NCI-H1105 (cell line): ENCODE data around the gene TLE7.

ENCODE experiments used
- DNase-seq: peaks from one replicate; lab custom pipeline; 2025; lab: John Stamatoyannopoulos, UW

The TLE7 gene

DNA sequence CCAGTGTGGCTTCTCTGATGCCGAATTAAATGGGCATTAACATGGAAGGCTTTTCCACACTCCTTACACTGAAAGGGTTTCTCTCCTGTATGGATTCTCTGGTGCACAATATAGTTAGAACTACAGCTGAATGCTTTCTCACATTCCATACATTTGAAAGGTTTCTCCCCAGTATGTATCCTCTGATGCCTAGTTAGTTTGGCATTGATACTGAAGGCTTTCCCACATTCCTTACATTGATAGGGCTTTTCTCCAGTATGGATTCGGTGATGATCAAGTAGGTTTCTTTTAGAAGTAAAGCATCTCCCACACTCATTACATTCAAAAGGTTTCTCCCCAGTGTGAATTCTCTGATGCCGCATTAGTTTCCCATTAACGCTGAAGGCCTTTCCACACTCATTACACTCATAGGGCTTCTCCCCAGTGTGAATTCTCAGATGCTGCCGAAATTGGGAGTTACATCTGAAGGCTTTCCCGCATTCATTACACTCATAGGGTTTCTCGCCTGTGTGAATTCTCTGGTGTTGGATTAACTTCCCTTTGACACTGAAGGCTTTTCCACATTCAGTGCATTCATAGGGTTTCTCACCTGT, 6.5 kb upstream of the TLE7 start:
- no peak for DNase-seq

DNA sequence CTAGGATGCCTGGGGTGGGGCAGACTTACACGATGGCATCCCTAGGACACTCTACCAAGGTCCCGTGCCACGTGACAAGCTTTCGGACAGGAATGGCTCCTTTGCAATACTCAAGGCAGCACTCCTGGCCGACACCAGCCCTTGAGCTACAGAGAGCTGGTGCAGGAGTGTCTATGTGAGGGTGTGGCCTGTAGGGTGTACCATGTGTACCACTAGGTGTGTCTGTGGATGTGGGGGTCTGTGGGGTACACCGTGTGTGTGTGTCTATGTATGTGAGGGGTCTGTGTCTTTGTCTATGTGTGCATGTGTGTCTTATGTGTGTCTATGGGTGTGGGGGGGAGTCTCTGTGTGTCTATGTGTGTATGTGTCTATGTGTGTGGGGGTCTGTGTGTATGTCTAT, 1.9 kb upstream of the TLE7 start:
- DNase-seq, result no peak

DNA sequence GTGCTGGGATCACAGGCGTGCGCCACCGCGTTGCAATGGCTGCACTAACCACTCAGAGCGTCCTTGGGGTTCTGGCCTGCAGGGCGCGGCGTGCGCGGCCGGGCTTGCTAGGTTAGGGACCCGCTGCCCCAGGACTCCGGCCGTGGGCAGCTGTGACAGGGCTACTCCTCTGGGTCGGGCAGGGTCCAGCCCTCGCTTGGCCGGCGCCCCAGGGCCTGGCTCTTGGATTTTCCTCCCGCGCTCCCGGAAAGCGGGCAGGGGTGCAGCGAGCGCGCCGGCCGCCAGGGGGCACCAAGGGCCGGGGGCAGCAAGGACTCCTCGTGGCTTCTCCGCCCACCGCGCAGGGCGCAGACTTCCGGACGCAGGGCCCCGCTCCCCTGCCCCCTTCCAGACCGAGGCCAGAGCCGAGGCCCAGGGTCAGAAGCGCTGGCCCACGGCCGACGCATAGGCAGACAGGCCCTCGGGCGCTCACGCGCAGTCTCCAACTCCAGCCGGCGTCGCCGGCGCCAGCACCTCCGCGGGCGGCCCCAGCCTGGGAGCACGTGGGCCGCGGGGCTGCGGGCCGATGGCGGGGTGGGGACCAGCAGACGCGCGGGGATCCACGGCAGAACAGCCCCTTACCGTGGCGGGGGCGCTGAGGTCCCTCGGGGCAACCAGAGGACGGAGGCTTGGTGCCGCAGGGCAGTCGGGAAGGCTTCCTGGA, 355 bp downstream of the TLE7 start:
- no peak for DNase-seq

DNA sequence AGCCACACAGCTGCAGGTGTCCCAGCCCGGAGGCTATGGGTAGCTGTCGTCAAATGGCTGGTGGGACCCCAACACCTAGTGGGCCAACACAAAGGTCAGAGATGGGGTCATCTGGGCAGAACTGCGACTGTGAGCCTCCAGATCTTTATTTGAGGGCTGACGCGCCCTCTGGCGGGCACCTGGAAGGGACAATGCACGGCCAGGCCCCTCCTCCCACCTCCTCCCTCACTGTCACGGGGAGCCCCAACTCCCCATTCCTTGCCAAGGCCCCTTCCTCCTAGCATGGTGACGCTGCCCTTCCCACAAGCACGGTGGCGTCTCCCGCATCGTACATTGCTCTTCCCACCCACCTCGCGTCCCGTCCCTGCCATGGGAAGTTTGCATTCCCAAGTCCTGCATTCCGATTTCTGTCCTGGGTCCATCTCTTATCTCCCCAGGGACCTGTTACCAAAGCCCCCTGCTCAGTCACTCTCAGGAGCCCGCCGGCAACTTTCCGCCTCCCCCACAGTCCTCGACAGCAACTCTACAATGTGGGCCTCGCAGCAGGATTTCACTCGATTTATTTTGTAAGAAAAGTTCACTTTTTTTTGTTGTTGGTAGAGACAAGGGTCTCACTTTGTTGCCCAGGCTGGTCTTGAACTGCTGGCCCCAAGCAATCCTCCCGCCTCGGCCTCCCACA, 1.0 kb downstream of the TLE7 start:
- no peak for DNase-seq

DNA sequence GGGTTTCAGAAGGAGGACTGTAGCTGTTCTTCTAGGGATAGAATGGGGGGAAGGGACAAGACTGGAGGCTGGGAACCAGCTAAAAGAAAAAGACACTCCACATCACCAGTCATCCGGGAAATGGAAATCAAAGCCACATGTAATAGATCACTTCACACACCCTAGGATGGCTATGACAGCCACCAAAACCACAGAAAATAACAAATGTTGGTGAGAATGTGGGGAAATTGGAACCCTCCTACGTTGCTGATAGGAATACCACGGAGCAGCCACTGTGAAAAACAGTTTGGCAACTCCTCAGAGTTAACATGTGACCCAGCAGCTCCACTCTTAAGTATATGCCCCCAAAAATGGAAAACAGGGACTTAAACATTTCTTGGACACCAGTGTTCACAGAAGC, 2.3 kb downstream of the TLE7 start:
- no peak for DNase-seq

DNA sequence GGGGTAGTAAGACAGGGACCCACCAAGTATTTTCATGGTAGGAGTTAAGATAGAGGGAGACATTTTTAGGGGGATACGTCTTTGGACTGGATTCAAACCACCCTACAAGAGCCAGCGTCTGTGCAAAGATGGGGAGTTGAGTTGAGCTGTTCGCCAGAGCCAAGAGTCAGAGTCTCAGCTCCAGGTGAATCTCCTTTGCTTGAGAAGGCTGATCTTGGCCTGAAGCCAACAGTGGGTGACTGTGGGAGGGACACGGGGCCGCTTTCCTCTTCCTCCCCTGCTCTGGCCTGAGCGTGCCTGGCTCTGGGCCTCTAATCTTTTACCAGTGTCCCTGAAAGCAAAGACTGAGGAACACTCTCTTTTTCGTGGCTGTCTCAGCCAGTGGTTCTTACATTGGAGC, 5.4 kb downstream of the TLE7 start:
- DNase-seq, result no peak

DNA sequence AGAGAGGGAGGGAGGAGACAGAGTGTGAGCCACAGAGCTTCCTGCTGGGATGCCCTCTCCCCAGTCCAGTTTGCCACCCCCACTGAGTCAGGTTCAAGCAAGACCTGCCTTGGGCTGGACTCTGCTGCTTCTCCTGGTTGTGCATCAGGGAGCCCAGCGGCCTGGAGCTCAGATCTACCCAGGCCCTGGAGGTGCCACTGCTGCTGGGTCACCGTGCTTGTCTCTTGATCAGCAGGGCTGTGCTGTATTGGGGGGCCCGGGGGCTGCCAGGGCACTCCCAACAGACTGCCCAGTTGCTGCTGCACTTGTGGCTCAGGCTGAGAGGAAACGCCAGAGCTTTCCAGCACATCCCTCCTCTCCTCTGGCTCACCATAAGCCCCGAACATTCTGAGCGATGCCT, 8.9 kb downstream of the TLE7 start:
- DNase-seq, result no peak

DNA sequence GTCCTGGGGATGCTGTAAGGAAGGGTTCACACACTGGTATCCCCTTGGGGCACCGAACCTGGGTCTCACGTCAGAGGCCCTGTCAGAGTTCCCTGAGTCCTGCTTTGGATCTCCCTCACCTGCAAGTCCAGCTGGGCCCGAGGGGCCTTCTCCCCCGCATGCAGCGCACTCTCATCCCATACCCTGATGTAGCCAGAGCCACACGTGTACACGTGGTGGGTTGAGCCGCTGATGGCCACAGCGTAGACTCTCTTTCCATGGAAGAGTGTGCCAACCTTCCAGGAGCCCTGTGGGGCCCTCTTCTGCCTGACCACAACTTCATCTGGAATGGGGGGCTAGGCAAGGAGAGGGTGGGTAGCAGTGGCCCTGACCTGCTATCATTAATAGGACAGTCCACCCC, 9.9 kb downstream of the TLE7 start:
- DNase-seq, result no peak

DNA sequence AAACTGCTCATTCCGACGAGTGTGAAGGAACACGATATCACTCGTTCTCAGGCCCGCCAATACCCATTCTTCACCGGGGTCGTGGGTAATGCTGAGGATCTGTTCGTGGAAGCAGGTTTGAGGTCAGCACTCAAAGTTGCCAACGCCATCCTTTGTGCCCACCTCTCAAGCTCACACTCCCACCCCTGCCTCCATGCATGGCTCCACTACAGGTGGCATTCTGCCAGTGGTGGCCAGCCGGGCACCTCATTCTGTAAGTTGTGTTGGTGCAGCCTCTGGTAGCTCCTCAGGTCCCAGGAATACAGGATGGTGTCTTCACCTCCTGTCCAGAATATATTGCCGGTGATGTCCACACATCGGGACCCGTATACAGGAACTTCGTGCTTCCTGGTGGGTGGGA, 10.7 kb downstream of the TLE7 start:
- no peak for DNase-seq

DNA sequence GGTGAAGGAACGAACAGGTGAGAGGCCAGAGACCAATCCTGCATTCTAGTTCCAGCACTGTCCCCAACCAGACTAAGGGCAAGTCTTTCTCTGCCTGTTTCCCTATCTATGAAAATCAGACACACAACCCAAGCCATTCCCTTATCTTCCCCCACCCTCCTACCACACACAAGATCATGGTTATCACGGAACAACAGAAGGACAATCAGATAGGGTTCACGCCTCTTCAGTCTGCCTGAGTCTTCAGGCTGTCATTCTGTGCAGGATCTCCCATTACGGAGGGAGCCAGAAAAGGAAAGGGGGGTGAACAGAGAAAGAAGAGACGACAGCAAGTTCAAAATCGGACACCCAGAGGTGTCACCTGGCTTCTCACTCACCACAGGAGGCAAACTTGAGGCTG, 11.1 kb downstream of the TLE7 start:
- DNase-seq, result no peak

DNA sequence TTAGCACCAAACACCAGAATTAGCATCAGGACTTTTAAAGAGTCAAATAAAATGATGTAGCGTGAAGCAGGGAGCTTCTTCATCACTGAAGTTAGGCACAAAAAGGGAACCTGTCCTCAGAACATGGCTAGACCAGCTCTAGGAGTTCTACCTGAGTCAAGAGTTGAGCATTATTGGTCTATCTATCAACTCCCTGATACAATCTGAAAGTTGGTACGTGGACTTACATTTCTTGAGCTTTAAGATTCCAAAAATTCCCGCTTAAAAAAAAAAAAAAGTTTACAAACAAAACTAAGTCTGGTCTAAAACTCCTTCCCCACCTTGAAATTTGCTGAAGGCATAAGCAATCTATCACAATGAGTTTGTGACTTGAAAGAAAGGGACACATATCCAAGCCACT, 12.3 kb downstream of the TLE7 start:
- DNase-seq, result no peak

DNA sequence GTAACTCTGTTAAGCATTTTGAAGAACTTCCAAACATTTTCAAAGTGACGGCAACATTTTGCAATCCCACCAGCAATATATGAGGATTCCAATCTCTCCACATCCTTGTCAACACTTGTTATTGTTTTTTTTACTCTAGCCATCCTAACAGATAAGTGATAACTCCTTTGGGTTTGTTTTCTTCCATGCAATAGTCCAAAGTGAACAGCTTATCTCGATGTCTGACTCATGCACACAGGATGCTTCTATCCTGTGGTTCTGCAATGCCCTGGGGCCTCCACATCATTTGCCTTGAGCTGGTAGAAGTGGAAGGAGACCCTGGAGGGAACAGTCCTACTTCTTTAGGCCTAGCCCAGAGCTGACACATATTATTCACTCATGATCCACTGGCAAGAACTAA, 13.0 kb downstream of the TLE7 start:
- no peak for DNase-seq

DNA sequence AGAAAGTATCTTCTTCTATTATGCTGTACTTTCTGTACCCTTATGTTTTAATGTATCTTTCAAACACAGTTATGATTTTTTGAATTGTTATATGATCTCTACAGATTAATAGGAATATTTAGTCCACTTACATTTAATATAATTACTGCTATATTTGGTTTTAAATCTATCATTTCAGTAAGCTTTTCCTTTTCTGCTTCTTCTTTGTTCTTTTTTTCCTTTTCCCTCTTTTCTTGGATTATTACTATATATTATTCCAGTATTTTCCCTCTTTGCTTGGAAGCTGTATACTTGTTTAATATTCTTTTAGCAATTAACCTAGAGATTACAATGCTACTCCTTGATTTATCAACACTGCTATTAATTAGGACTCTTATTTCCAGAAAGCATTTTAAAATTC, 13.5 kb downstream of the TLE7 start:
- no peak for DNase-seq

DNA sequence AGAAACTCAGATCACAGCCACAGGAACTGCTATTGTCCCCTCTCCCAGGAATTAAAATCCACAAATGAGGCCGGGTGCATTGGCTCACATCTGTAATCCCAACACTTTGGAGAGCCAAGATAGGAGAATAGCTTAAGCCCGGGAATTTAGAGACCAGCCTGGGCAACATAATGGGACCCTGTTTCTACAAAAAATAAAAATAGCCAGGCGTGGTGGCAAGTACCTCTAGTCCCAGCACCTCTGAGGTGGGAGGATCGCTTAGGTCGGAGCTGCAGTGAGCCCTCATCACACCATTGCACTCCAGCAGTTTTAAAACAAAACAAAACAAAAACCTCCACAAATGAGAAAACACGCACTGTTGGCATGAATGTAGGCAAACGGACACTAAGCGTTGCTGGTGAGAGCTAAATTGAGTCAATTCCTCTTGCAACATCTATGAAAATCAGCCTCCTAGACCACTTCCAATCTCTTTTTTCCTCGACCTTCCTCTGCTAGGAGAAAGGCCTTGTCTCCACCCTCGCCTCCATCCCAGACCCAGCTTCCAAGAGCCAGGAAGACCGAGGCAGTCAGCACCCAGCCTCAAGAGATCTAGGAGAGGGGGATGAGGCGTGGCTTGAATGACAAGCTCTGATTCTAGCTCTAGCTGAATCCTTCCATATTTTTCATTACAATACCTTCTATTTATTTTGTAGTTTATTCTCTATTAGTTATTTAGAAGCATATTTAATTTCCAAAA, 14.8 kb downstream of the TLE7 start:
- no peak for DNase-seq

DNA sequence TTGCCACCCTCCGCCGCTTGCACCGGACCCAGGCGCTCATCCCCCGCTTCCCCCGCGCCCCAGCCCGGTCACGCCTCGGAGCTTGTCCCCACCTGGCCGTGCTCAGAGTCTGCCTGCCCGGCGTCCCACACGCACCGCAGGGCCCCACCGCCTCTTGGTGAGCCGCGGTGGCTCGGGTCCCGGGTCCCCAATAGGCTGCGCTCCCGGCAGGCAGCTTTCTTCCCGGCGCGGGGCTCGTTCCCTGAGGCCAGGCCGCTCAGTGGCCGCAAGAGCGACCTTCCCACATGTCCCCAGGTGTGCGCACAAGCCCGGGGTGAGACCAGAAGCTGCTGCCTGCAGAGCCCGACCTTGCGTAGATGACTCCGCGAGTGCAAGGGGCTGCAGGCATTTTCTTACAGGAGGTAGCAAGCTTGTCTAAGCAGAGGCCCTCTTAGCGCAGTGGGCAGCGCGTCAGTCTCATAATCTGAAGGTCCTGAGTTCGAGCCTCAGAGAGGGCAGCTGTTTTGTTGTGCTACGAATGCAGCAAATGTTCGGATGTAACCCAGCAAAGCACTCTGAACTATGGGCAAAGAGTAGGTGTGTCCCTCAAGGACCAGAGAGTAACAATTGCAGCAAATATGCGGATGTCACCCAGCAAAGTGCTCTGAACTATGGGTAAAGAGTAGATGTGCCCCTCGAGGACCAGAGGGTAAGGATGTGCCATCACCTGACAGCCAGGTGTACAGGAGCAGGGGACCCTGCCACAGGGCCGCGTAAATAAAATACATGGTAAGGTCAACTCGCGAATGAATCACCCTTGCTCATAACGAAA, 15.6 kb downstream of the TLE7 start:
- DNase-seq, result no peak

DNA sequence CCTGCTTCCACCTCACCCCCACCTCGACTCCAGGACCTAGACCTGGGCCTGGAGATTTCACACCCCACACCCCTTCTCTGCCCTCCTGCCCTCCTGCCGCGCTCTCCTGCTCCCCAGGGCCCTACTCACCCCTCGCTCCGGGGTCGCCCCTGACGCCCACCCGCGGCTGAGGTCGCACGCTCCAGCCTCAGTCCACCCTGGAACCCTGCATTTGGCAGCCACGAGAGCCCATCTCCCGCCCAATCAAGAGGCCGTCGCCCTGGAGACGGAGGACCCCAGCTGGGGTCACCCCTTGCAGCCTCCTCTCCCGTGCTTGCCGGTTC, 16.1 kb downstream of the TLE7 start:
- no peak for DNase-seq

DNA sequence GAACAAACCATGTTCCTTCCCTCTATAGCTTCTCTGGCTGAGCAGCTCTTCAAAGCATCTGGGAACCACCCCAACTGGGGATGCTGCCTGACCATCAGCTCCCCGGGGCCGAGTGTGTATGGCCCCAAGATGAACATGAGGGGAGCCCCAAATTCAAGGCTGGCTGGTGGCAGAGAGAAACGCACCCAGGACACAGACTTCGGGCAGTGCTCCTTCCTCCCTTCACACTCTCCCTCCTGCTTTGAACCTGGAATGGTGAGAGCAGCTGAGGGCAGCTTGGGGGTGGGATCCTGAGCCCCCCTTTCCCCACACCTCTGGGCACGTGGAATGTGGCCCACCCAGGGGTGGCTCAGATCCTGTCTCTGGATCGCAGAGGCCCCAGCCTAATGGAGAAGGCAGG, 17.2 kb downstream of the TLE7 start:
- no peak for DNase-seq

DNA sequence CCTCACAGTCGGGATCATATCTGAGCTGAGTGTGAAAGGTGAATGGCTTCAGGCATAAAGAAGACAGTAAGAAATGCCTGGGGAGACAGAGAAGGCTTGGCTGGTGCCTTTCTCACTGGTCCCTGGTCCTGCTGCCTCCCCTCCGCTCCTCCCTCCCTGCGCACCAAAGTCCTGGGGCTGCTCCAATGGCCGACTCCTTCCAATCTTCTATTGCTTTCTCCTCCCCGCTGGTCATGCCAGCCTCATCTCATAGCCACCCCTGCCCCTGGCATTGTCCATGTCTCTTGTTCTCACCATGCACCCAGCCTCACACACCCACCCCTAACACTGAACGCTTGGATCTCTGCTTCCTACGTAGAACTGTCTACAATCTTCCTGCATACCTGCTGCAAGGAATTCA, 18.0 kb downstream of the TLE7 start:
- no peak for DNase-seq

DNA sequence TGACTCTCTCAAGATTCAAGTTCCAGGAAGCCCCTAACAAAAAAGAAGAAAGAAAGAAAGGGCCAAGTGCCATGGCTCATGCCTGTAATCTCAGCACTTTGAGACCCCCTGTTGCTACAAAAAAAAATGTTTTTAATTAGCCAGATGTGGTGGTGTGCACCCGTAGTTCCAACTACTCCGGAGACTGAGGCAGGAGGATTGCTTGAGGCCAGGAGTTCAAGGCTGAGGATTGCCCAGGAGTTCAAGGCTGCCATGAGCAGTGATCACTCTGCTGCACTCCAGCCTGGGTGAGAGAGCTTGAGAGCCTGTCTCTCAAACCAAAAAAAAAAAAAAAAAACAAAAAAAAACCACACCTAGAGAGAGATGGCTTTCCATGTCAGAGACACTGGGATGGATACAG, 18.8 kb downstream of the TLE7 start:
- DNase-seq, result no peak

DNA sequence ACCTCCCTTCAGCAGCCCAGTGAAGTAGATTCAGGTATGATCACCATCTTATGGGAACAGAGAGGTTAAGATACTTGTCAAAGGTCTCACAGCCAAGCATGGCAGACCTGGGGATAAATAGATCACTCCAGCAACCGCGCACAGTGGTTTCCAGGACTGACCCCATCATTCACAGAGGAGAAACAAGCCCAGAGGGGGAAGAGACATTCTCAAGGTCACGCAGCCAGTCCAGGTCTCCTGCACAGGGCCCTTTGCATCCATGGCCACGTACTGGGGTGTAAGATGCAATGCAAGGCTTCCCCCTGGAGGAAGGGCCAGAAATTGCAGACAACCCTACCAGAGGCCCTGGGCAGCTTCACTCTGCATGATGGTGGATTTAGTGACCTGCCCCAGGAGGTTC, 19.9 kb downstream of the TLE7 start:
- DNase-seq, result no peak

DNA sequence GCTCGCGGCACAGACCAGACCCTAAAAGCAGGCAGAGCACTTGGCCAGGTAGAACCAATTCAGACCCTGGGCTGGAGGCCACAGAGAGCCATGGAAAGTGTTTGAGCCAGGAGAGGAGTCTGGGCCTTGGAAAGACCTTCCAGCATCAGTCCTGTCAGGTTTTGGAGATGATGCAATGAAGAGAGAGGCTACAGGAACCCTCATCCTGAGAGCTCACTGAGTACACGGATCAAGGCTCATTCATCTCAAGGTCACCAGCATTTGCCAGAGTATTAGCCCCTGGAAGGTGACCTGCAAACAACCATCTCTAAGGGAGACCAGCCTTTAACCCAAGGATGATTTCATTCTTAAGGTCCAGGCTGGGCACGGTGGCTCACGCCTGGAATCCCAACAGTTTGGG, 27.8 kb downstream of the TLE7 start:
- no peak for DNase-seq

DNA sequence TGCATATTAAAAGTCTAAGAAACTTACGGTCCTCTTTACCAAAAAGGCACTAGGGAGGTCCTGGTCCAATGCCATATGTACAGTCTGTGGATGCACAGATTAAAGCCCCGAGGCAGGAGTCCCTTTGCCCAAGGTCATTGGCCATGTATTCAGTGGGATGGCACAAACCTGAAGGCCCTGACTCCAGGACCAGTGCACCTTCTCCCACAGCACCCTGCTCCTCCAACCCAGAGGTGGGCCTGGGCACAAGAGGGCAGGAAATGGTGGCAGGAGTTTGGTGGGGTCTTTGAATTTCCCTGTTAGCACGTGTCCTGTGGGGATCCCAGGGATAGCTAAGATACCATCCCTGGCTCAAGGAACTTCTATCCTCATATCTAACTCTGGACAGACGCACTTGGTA, 28.5 kb downstream of the TLE7 start:
- DNase-seq, result no peak
